Stimulated activated naive CD8-positive, alpha-beta T cell treated with anti-CD3 and anti-CD28 coated beads, Interleukin-15, Interleukin-2, amounts not matched to agents 100 ng/mL and 50 ng/mL, for 24 hours (primary cell): ENCODE data around the gene GYPC.

Experiments
- H3K27ac Mint-ChIP-seq: one replicate; pipeline ENCODE4 v1.8.0; 2021; ENCODE audit warnings: mild to moderate bottlenecking, mixed read lengths
- H3K27me3 Mint-ChIP-seq: one replicate; pipeline ENCODE4 v1.8.0; 2021; ENCODE audit warnings: mixed read lengths
- H3K36me3 Mint-ChIP-seq: one replicate; pipeline ENCODE4 v1.8.0; 2021; ENCODE audit warnings: low read depth, mixed read lengths
- H3K4me1 Mint-ChIP-seq: one replicate; pipeline ENCODE4 v1.8.0; 2021; ENCODE audit warnings: low read depth, mixed read lengths
- H3K4me3 Mint-ChIP-seq: one replicate; pipeline ENCODE4 v1.8.0; 2021; ENCODE audit warnings: mild to moderate bottlenecking, mixed read lengths
- H3K9me3 Mint-ChIP-seq: one replicate; pipeline ENCODE4 v1.8.0; 2021; ENCODE audit warnings: mixed read lengths

GYPC gene

DNA sequence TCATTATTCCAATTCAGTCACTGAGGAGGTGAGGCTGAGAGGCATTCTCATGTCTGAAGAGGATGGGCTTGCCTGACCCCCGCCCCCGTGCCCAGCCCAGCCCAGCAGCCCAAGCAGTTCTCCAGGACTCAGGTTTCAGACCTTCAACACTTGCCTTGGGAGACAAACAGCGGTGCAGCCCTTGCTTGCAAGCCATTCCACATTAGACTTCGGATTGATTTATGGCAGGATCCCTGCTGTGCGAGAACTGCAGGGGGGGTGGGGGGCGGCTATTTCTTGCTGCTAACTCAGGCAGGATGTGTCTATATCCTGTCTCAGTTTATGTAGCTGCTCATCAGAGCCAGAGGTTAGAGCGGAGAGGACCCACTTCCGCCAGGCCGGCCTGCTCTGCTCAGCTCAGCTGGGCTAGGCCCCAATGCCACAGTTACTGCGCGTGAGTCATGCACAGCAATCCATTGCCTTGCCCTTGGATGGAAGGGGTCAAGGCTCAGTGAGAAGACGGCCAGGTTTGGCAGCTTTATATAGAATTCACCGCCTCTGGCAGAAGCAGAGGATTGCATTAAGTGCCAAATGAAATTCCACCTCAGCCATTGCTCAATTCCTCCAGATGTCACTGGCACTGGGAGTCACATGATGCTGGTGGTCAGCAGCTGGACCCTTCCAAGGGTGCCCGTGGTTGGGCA is 1.8 kb downstream of the GYPC start:
- Mint-ChIP-seq H3K4me1 (peaks cover 66% of the 10 kb centered on the region), H3K4me3 (peak overlapping the region; percentile 93), H3K36me3 (peaks cover 42% of the 10 kb centered on the region), H3K27me3 (no peaks in the 10 kb centered on the region), H3K27ac (peak overlapping the region; percentile 99), H3K9me3 (no peaks in the 10 kb centered on the region)

DNA sequence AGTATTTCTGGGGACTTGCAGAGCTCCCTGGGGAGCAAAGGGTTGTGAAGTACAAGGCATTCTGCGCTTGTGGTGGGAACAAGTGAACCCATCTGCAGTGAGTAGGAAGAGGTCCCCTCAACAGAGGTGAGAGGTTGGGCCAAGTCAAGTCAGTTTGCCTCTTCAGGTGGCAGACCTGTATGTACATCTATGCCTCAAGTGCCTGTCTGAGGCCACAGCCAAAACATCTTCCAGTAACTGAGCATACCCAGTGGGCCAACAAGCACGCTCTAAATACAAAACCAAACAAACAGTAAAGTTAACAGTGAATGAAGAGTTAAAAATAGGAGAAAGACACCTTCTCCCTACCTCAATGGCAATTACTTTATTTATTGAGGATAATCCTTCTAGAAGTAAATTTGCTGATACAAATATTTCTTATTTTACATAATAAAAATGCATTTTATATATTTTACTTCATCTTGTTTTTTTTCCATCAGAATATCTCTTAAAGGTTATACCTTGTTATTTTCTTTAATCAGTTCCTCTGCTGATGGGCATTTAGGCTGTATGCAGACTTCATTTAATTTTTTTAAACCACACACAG is 2.5 kb downstream of the GYPC start:
- peaks cover 42% of the 10 kb centered on the region for H3K36me3 Mint-ChIP-seq
- H3K27me3 Mint-ChIP-seq: no peaks in the 10 kb centered on the region
- H3K9me3 Mint-ChIP-seq: no peaks in the 10 kb centered on the region
- peak overlapping the region; percentile 93 for H3K4me3 Mint-ChIP-seq
- H3K27ac Mint-ChIP-seq: peak overlapping the region; percentile 99
- H3K4me1 Mint-ChIP-seq: peaks cover 72% of the 10 kb centered on the region

DNA sequence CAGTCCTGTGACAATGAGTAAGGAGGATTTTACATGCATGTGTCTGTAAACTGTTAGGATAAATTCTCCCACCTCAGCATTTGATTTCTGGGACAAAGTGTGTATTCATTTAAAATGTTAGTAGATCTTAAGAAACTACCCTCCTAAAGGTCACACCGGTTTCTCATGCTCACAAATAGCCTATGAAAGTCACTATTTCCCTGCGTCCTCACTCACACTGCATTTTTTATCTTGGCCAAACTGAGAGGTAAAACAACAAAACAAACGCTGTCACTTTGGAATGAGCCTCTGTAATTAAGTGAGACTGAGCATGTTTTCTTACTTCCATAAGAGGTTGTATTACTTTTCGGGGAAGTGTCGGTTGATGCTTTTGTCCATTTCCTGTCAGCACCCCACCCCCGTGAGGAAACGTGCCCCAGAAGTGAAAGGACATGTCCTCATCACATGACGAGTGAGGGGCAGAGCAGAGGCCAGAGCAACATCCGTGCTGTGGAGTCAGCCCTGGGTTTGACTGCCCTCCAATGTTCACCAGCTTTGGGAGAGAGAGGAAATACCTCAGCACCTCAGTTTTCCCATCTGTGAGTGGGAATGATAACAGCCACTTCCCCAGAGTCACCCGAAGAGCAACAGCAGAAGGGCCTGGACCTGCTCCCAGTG is 3.1 kb downstream of the GYPC start:
- H3K4me3 Mint-ChIP-seq: peak overlapping the region; percentile 93
- H3K27me3 Mint-ChIP-seq: no peaks in the 10 kb centered on the region
- no peaks in the 10 kb centered on the region for H3K9me3 Mint-ChIP-seq
- H3K27ac Mint-ChIP-seq: peak overlapping the region; percentile 99
- H3K36me3 Mint-ChIP-seq: peaks cover 48% of the 10 kb centered on the region
- peaks cover 79% of the 10 kb centered on the region for H3K4me1 Mint-ChIP-seq

DNA sequence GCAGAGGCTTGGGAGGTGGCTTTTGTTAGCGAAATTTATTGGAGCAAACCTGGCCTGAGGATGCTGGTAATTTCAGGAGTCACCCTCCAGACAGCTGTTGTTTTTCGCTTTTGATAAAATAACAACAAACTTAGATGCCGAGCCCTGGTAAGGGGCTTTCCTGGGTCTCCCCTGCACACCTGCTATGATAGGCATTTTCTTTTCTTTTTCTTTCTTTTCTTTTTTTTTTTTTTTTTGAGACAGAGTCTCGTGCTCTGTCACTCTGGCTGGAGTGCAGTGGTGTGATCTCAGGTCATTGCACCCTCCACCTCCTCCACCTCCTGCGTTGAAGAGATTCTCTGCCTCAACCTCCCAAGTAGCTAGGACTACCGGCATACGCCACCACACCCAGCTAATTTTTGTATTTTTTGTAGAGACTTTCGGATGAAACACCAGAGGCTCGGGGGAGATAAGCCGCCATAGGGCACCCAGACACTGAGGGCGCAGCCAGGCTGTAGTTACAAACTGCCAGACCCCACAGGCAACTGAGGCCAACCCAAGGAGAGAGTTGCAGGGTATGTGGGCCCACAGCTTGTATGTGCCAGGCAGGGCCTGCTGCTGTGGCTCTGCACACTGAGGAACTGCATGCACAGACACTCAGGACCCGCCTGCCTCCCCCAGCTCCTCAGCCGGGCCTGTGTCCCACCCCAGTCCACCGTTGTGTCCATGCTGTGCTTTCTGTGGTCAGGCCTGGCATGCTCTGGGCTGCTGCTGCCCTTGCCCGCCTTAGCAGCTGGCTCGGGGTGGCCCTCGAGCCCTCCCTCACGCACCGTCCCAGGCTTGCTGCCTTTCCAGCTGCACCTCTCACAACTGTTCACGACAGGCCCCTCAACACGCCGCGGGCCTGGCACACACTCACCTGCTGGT is 3.9 kb downstream of the GYPC start:
- H3K36me3 Mint-ChIP-seq: peaks cover 53% of the 10 kb centered on the region

DNA sequence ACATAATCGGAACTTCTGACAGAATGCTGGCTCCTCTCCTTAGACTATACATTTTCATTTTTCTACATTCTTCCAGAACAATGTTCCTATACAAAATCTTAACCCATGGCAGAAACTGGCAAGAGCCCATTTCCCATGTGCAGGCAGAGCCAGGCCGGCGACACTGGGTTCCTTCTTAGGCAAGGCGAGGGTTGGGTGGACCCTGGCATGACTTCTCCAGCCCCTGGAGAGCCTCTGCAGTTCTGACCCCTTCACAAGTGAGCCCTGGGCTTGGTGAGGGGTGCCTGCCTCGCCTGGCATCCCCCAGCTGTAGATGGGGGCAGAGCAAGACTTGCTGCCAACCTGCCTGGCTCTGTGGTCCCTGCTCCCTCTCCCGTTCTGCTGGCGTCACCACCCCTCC is 5.0 kb downstream of the GYPC start:
- no peaks in the 10 kb centered on the region for H3K9me3 Mint-ChIP-seq
- peaks cover 61% of the 10 kb centered on the region for H3K36me3 Mint-ChIP-seq
- peak overlapping the region; percentile 99 for H3K27ac Mint-ChIP-seq
- no peak overlapping the region for H3K4me3 Mint-ChIP-seq
- no peaks in the 10 kb centered on the region for H3K27me3 Mint-ChIP-seq
- peaks cover 87% of the 10 kb centered on the region for H3K4me1 Mint-ChIP-seq

More for the DNA sequence above, 3.9 kb downstream of the GYPC start:
- Mint-ChIP-seq H3K27ac (peak overlapping the region; percentile 99), H3K4me1 (peaks cover 85% of the 10 kb centered on the region), H3K4me3 (peak overlapping the region; percentile 93), H3K9me3 (no peaks in the 10 kb centered on the region), H3K27me3 (no peaks in the 10 kb centered on the region)

DNA sequence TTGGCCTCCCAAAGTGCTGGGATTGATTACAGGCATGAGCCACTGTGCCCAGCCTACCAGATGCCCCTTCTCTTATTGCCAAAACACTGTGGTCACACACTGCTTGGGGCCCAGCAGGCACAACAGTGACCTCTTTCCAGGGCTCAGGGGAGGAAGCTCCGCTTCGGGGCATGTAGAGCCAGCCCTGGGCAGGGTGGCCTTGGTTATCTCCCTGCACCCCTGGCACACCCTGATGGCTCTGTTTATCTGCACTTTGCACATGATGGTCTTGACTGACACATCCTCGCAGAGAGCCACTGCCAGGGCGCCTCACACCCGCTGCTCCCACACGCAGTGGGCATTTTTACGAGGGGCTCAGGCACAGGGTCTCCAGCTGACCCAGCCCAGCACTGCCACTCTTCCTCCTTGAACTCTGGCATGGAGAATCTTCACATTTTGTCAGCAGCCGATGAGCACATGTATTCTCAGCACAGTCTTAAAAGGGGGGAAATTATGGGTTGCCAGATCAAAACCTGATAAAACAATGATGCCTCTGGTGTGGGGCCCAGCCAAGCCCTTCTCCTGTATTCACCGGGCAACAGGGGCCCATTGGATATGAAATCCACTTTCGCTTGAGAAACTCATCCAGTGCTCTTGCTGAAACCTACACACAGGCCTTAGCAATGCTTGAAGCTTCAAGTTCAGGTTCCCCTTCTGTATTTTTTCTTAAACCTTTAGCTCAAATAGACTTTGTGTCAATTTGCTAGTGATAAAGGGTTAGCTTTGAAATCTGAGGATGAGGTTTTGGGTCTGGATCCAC is 5.9 kb downstream of the GYPC start:
- no peaks in the 10 kb centered on the region for H3K27me3 Mint-ChIP-seq
- H3K4me1 Mint-ChIP-seq: peaks cover 93% of the 10 kb centered on the region
- H3K27ac Mint-ChIP-seq: peak overlapping the region; percentile 99
- no peaks in the 10 kb centered on the region for H3K9me3 Mint-ChIP-seq
- H3K36me3 Mint-ChIP-seq: peaks cover 67% of the 10 kb centered on the region
- H3K4me3 Mint-ChIP-seq: peak overlapping the region; percentile 73

DNA sequence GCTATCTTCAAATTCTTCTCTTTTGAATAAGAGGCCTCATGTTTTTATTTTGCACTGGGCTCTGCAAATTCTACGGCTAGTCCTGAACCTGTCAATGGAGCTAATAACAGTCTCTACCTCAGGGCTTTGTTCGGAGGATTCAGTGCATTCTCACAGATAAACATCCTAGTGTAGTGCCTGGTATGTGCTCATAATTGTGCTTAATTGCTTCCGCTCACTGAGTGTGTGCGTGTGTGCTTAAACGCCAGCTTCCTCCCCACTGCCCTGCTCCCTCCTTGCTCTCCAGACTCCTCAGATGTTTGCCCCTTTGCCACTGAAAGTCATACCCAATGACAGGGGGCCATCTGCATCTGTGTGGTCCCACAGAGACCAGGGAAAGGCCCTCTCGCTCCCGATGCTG is 6.7 kb downstream of the GYPC start:
- Mint-ChIP-seq H3K4me3 (peak overlapping the region; percentile 73), H3K27me3 (no peaks in the 10 kb centered on the region), H3K36me3 (peaks cover 68% of the 10 kb centered on the region), H3K4me1 (peaks cover 96% of the 10 kb centered on the region), H3K9me3 (no peaks in the 10 kb centered on the region), H3K27ac (peak overlapping the region; percentile 99)

DNA sequence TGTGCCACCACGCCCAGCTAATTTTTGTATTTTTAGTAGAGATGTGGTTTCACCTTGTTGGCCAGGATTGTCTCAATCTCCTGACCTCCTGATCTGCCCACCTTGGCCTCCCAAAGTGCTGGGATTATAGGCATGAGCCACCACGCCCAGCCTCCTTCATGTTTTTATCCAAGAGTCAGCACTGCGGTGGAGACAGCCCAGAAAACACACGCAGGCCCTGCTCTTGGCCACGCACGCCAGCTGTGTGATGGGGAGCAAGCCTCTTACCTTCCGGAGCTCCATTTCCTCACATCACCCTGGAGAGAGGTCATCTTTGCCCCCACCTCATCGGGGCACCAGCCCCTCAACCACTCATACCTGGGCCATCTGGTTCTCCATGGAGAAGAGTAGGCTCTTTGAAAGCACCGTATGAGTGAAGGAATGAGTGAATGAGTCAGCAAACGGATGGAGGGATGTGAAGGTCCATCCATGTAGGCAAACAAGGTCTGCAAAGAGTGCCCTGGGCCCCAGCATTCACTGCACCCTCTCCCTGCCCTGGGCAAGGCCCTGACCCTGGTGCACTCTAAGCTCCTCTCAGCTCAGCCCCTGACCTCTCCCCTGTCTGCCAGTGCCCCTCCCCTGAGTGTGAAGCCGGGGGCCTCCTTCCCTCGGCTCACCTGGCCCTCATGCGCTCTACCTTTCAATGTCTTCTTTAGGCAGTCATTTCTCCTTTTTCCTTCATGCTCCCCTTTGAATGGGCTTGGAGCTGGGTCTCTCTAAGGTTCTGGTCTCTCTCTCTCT is 7.4 kb downstream of the GYPC start:
- peaks cover 96% of the 10 kb centered on the region for H3K4me1 Mint-ChIP-seq
- no peaks in the 10 kb centered on the region for H3K27me3 Mint-ChIP-seq
- H3K9me3 Mint-ChIP-seq: no peaks in the 10 kb centered on the region
- H3K27ac Mint-ChIP-seq: peak overlapping the region; percentile 99
- H3K36me3 Mint-ChIP-seq: peaks cover 67% of the 10 kb centered on the region
- peak overlapping the region; percentile 73 for H3K4me3 Mint-ChIP-seq

DNA sequence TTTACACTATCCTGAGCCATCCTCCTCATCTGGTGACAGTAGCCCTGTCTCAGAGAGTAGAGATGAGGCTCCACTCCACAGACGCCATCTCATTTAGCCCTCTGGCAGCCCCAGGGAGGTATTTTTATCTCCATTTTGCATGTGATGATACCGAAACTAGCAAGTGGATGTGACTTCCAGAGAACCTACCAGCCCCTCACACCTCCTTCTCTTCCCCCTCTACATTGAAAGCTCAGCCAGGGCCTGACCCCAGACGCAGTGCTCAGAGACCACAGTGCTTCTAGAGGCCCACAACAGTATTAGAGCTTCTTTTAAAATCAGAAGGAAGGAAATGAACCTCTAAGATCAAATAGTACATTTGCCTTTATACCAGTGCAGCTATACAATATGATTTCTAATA is 8.3 kb downstream of the GYPC start:
- peak overlapping the region; percentile 99 for H3K27ac Mint-ChIP-seq
- peak overlapping the region; percentile 73 for H3K4me3 Mint-ChIP-seq
- peaks cover 64% of the 10 kb centered on the region for H3K36me3 Mint-ChIP-seq
- no peaks in the 10 kb centered on the region for H3K27me3 Mint-ChIP-seq
- H3K4me1 Mint-ChIP-seq: peaks cover 94% of the 10 kb centered on the region
- no peaks in the 10 kb centered on the region for H3K9me3 Mint-ChIP-seq

DNA sequence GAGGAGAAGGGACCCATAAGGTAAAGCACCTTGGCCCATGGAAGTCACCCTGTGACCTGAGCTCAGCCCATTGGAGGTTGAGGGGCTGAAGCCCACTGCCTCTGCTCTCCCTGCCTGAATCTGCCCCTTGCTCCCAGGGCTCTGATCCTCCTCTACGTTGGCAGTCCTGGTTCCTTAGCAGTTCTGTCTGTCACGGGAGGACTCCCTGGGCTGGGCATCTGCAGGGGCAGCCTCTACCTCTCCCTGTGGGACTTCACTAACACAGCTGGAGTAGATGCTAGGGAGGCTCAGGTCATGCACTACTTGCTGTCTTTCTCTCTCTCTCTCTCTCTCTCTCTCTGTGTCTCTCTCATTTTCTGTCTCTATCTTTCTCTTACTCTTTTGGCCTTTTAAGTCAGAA is 8.7 kb downstream of the GYPC start:
- Mint-ChIP-seq H3K4me1 (peaks cover 94% of the 10 kb centered on the region), H3K27me3 (no peaks in the 10 kb centered on the region), H3K36me3 (peaks cover 64% of the 10 kb centered on the region), H3K27ac (peak overlapping the region; percentile 99), H3K4me3 (peak overlapping the region; percentile 73), H3K9me3 (no peaks in the 10 kb centered on the region)

DNA sequence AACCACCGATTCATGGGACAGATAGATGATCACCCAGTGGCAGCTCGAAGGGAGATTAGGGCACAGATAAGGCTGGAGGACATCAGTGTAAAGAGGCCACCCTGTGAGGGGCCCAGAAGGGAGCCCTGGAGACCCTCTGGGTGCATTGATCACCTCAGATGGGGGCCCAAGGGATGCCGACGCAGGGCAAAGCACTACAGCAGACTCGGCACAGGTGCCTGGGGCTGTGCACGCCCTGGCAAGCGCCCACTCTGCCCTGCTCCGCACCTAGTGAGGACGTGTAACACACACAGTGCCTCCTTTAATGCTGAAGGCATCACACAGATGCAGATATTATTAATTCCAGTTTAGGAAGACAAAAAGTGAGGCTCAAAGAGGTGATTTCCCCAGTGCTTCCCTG is 9.5 kb downstream of the GYPC start:
- peaks cover 94% of the 10 kb centered on the region for H3K4me1 Mint-ChIP-seq
- no peaks in the 10 kb centered on the region for H3K27me3 Mint-ChIP-seq
- H3K9me3 Mint-ChIP-seq: no peaks in the 10 kb centered on the region
- peak overlapping the region; percentile 99 for H3K27ac Mint-ChIP-seq
- H3K4me3 Mint-ChIP-seq: no peak overlapping the region
- H3K36me3 Mint-ChIP-seq: peaks cover 66% of the 10 kb centered on the region

DNA sequence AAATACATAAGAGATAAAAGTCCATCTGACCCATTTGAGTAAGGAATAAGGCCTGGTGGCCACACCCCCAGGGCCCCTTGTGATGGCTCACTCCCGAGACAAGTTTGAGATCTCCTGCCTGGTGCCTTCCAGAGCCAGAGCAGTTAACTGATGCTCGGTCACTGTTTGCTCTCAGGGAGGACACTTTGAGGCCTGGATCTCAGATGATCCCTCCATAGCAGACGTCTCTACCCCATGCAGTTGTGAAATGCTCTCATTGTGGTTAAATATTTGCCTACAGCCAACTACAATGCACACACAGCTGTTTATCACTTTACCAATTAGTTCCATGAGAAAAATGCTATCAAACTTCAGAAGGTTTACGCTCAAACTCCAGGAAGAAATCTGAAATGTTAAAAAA is 12.3 kb downstream of the GYPC start:
- peaks cover 64% of the 10 kb centered on the region for H3K36me3 Mint-ChIP-seq
- no peak overlapping the region for H3K27ac Mint-ChIP-seq
- H3K9me3 Mint-ChIP-seq: no peaks in the 10 kb centered on the region
- no peaks in the 10 kb centered on the region for H3K27me3 Mint-ChIP-seq
- no peak overlapping the region for H3K4me3 Mint-ChIP-seq
- H3K4me1 Mint-ChIP-seq: peaks cover 79% of the 10 kb centered on the region

DNA sequence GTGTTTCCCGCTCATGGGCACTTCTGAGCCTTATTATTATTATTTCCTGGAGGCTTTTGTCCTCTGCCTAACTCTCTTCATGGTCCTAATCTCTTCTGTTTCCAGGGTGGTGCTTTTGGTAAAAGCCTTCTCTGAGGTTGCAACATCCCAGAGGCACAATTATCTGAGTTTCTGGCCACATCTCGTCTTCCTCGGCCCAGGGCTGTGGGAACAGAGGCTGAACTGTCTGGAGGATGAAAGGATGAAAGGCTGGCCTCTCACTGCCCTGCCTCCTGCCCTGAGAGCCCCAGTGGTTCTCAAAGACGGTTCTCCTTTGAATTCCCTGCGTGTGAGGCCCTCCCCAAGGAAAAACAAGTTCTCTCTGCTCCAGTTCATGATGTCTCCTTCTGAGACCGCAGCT is 13.8 kb downstream of the GYPC start:
- peaks cover 64% of the 10 kb centered on the region for H3K4me1 Mint-ChIP-seq
- no peak overlapping the region for H3K27ac Mint-ChIP-seq
- no peak overlapping the region for H3K4me3 Mint-ChIP-seq
- no peaks in the 10 kb centered on the region for H3K27me3 Mint-ChIP-seq
- no peaks in the 10 kb centered on the region for H3K9me3 Mint-ChIP-seq
- H3K36me3 Mint-ChIP-seq: peaks cover 66% of the 10 kb centered on the region
